Naive thymus-derived CD4-positive, alpha-beta T cell (primary cell): ENCODE results near the gene HHLA2. TPM values are rescaled to one million over a fixed set of nuclear protein-coding genes. Genes with fewer than 3 reads are reported as not detected.

Source experiments
- ATAC-seq: fragments of 150-1000 bp; cut with Tn5 transposase; 2 replicates; pipeline ENCODE4 v1.10.0; 2021; ENCODE audit warnings: mild to moderate bottlenecking, moderate library complexity
- CTCF ChIA-PET: fragments of 350-600 bp; sonication (Branson Sonifier 250); formaldehyde crosslinking; loops from one replicate; lab custom pipeline; 2021; ENCODE audit warnings: antibody characterized with exemption; lab: Charles Lee
- POLR2A ChIA-PET: fragments of 350-600 bp; sonication (Branson Sonifier 250); formaldehyde crosslinking; loops from one replicate; lab custom pipeline; 2021; ENCODE audit warnings: antibody characterized with exemption, inconsistent platforms; lab: Charles Lee
- DNase-seq, 9 donors: peaks; one replicate each; pipeline versions ENCODE4 v3.0.0 to v3.0.0-alpha.2; 2020 to 2022; ENCODE audit warnings: mixed read lengths in 1 of 9
- H3K27ac ChIP-seq: one replicate; pipeline ENCODE4 v1.7.0; 2013; ENCODE audit warnings: mild to moderate bottlenecking, low read depth, low read length, moderate library complexity
- H3K27me3 ChIP-seq, 2 donors: one replicate each; pipeline ENCODE4 v1.7.0; 2013; ENCODE audit warnings: low read length in 2 of 2, mild to moderate bottlenecking in 2 of 2, moderate library complexity in 2 of 2; ENCODE audit not compliant: control insufficient read depth in 2 of 2, insufficient read depth in 2 of 2
- H3K36me3 ChIP-seq, 3 experiments: 1 replicate in 2 of 3; 2 replicates in 1 of 3; pipeline ENCODE4 v1.7.0; 2013; ENCODE audit warnings: low read length in 3 of 3, mild to moderate bottlenecking in 3 of 3, moderate library complexity in 1 of 3; ENCODE audit not compliant: insufficient read depth in 3 of 3, control insufficient read depth in 2 of 3
- H3K4me1 ChIP-seq, 2 donors: one replicate each; pipeline ENCODE4 v1.7.0; 2013; ENCODE audit warnings: low read length in 2 of 2, mild to moderate bottlenecking in 2 of 2, moderate library complexity in 1 of 2; ENCODE audit not compliant: control insufficient read depth in 2 of 2, insufficient read depth in 2 of 2
- H3K4me3 ChIP-seq: 2 replicates; pipeline ENCODE4 v1.7.0; 2013; ENCODE audit warnings: mild to moderate bottlenecking, low read length
- H3K9me3 ChIP-seq, 3 experiments: 1 replicate in 2 of 3; 2 replicates in 1 of 3; pipeline ENCODE4 v1.7.0; 2013; ENCODE audit warnings: low read length in 3 of 3; ENCODE audit not compliant: control insufficient read depth in 2 of 3
- H3K27ac Mint-ChIP-seq, 9 donors: one replicate each; pipeline ENCODE4 v1.8.0; 2020 to 2022; ENCODE audit warnings: mixed read lengths in 9 of 9, mild to moderate bottlenecking in 8 of 9, moderate library complexity in 5 of 9, inconsistent platforms in 2 of 9
- H3K27me3 Mint-ChIP-seq, 5 donors: one replicate each; pipeline ENCODE4 v1.8.0; 2021 to 2022; ENCODE audit warnings: mixed read lengths in 5 of 5, mild to moderate bottlenecking in 1 of 5
- H3K36me3 Mint-ChIP-seq, 5 donors: one replicate each; pipeline ENCODE4 v1.8.0; 2020 to 2022; ENCODE audit warnings: mixed read lengths in 5 of 5, mild to moderate bottlenecking in 3 of 5, inconsistent platforms in 1 of 5
- H3K4me1 Mint-ChIP-seq, 7 donors: one replicate each; pipeline ENCODE4 v1.8.0; 2020 to 2022; ENCODE audit warnings: mixed read lengths in 7 of 7, mild to moderate bottlenecking in 3 of 7, inconsistent platforms in 1 of 7
- H3K4me3 Mint-ChIP-seq, 10 donors: one replicate each; pipeline ENCODE4 v1.8.0; 2020 to 2022; ENCODE audit warnings: mild to moderate bottlenecking in 10 of 10, mixed read lengths in 10 of 10, moderate library complexity in 6 of 10, inconsistent platforms in 2 of 10
- H3K9me3 Mint-ChIP-seq, 11 donors: one replicate each; pipeline ENCODE4 v1.8.0; 2020 to 2022; ENCODE audit warnings: mixed read lengths in 11 of 11, mild to moderate bottlenecking in 4 of 11, inconsistent platforms in 1 of 11, moderate library complexity in 1 of 11
- intact Hi-C, 2 donors: fragments of 100-400 bp; cut with micrococcal nuclease; formaldehyde crosslinking; loops; one replicate each; pipeline ENCODE4 v1.15.1; 2023
- polyA plus RNA-seq, 2 donors: library from polyadenylated mRNA; unstranded; fragments of 300-500 nt; fragmentation: Illumina TruSeq; gene quantifications; one replicate each; pipeline ENCODE4 v1.2.3, GENCODE V29; 2021
- total RNA-seq, 6 experiments: library from RNA in 5 of 6; stranded (reverse) in 5 of 6; gene quantifications; 1 replicate in 5 of 6; 2 replicates in 1 of 6; pipeline ENCODE4 v1.2.3 and lab custom pipeline; 2021 to 2026

HHLA2 gene
- total and polyA plus RNA-seq, 7 experiments from 2014 or later = 0.13 to 4.5 (median 0.34) TPM; not detected in 1

GRCh38 chr3:108329508-108329907 lies 33.2 kb downstream of the HHLA2 start:
- CTCF ChIA-PET = no interaction called here
- peak overlapping the region in 1 of 9 donors; percentile 76 for H3K27ac Mint-ChIP-seq
- POLR2A ChIA-PET = no interaction called here

GRCh38 chr3:108329947-108330346 lies 33.6 kb downstream of the HHLA2 start:
- intact Hi-C loops = loop anchor here (2.0 to 10.0 kb wide), 2 partner anchors 35 to 575 kb away; no protein-coding TSS in a partner anchor
- ATAC-seq (no peak), DNase-seq (no peak)
- Histone ChIP-seq H3K9me3 (no peaks in the 10 kb centered on the region), H3K36me3 (no peaks in the 10 kb centered on the region), H3K27me3 (no peaks in the 10 kb centered on the region), H3K4me3 (no peak overlapping the region), H3K4me1 (peaks cover 0 to 6% of the 10 kb centered on the region in 2 donors), H3K27ac (no peak overlapping the region)
- peaks cover 0 to 14% (median 5%) of the 10 kb centered on the region in 11 donors for H3K9me3 Mint-ChIP-seq
- no peak overlapping the region for H3K4me3 Mint-ChIP-seq
- peak overlapping the region in 1 of 9 donors; percentile 76 for H3K27ac Mint-ChIP-seq
- no peaks in the 10 kb centered on the region for H3K27me3 Mint-ChIP-seq
- peaks cover 4 to 49% (median 8%) of the 10 kb centered on the region in 5 donors for H3K36me3 Mint-ChIP-seq
- ChIA-PET POLR2A (no interaction called here), CTCF (no interaction called here)
- H3K4me1 Mint-ChIP-seq = peaks cover 4 to 50% (median 13%) of the 10 kb centered on the region in 7 donors

More at GRCh38 chr3:108329508-108329907, 33.2 kb downstream of the HHLA2 start:
- H3K4me1 ChIP-seq = peaks cover 0 to 6% of the 10 kb centered on the region in 2 donors
- no peak for ATAC-seq
- Mint-ChIP-seq H3K4me3 (peak overlapping the region in 1 of 10 donors; percentile 61), H3K9me3 (peaks cover 0 to 14% (median 5%) of the 10 kb centered on the region in 11 donors), H3K4me1 (peaks cover 4 to 50% (median 13%) of the 10 kb centered on the region in 7 donors), H3K36me3 (peaks cover 4 to 49% (median 8%) of the 10 kb centered on the region in 5 donors), H3K27me3 (no peaks in the 10 kb centered on the region)
- no peak overlapping the region for H3K4me3 ChIP-seq
- H3K27ac ChIP-seq = no peak overlapping the region
- H3K9me3 ChIP-seq = no peaks in the 10 kb centered on the region
- H3K27me3 ChIP-seq = no peaks in the 10 kb centered on the region
- DNase-seq = no peak
- no peaks in the 10 kb centered on the region for H3K36me3 ChIP-seq
- intact Hi-C loops = loop anchor here (2.0 to 10.0 kb wide), 2 partner anchors 35 to 575 kb away; no protein-coding TSS in a partner anchor

- no peak for ATAC-seq
- ChIA-PET CTCF (no interaction called here), POLR2A (no interaction called here)
Observed at GRCh38 chr3:108331792-108332191, 35.4 kb downstream of the HHLA2 start.

GRCh38 chr3:108333961-108334360 lies 37.6 kb downstream of the HHLA2 start:
- Histone ChIP-seq H3K4me3 (no peak overlapping the region), H3K27ac (no peak overlapping the region), H3K36me3 (no peaks in the 10 kb centered on the region), H3K27me3 (no peaks in the 10 kb centered on the region), H3K4me1 (no peaks in the 10 kb centered on the region), H3K9me3 (no peaks in the 10 kb centered on the region)
- Mint-ChIP-seq H3K4me3 (no peak overlapping the region), H3K9me3 (peaks cover 0 to 6% (median 0%) of the 10 kb centered on the region in 11 donors), H3K4me1 (peaks cover 0 to 25% (median 5%) of the 10 kb centered on the region in 7 donors), H3K36me3 (peaks cover 0 to 36% (median 0%) of the 10 kb centered on the region in 5 donors), H3K27ac (no peak overlapping the region), H3K27me3 (no peaks in the 10 kb centered on the region)
- no peak for DNase-seq
- CTCF ChIA-PET = interaction anchor here (0.7 kb wide), 1 partner anchor 390 kb away, joined by 4 read pairs; no protein-coding TSS in a partner anchor
- POLR2A ChIA-PET = no interaction called here
- intact Hi-C loops = no loop called here
- no peak for ATAC-seq

More at GRCh38 chr3:108331792-108332191, 35.4 kb downstream of the HHLA2 start:
- intact Hi-C loops = no loop called here
- no peaks in the 10 kb centered on the region for H3K36me3 ChIP-seq
- H3K27me3 Mint-ChIP-seq = no peaks in the 10 kb centered on the region
- no peak overlapping the region for H3K4me3 Mint-ChIP-seq
- peaks cover 0 to 9% (median 4%) of the 10 kb centered on the region in 11 donors for H3K9me3 Mint-ChIP-seq
- no peaks in the 10 kb centered on the region for H3K9me3 ChIP-seq
- no peaks in the 10 kb centered on the region for H3K27me3 ChIP-seq
- H3K4me1 Mint-ChIP-seq = peaks cover 4 to 45% (median 13%) of the 10 kb centered on the region in 7 donors
- no peak overlapping the region for H3K4me3 ChIP-seq
- peaks cover 0 to 6% of the 10 kb centered on the region in 2 donors for H3K4me1 ChIP-seq
- H3K27ac Mint-ChIP-seq = no peak overlapping the region
- DNase-seq = no peak
- no peak overlapping the region for H3K27ac ChIP-seq
- H3K36me3 Mint-ChIP-seq = peaks cover 0 to 45% (median 5%) of the 10 kb centered on the region in 5 donors

GRCh38 chr3:108334701-108335100 lies 38.4 kb downstream of the HHLA2 start:
- Histone ChIP-seq H3K36me3 (no peaks in the 10 kb centered on the region), H3K4me3 (no peak overlapping the region), H3K9me3 (no peaks in the 10 kb centered on the region), H3K4me1 (no peaks in the 10 kb centered on the region), H3K27me3 (no peaks in the 10 kb centered on the region), H3K27ac (no peak overlapping the region)
- H3K9me3 Mint-ChIP-seq = peaks cover 0 to 5% (median 0%) of the 10 kb centered on the region in 11 donors
- DNase-seq = no peak
- ATAC-seq = no peak
- H3K36me3 Mint-ChIP-seq = peaks cover 0 to 32% (median 0%) of the 10 kb centered on the region in 5 donors
- no peak overlapping the region for H3K27ac Mint-ChIP-seq
- peaks cover 0 to 19% (median 0%) of the 10 kb centered on the region in 7 donors for H3K4me1 Mint-ChIP-seq
- no peaks in the 10 kb centered on the region for H3K27me3 Mint-ChIP-seq
- intact Hi-C loops = no loop called here
- POLR2A ChIA-PET = no interaction called here
- no peak overlapping the region for H3K4me3 Mint-ChIP-seq
- CTCF ChIA-PET = no interaction called here

GRCh38 chr3:108338901-108339545 lies 42.7 kb downstream of the HHLA2 start:
- Mint-ChIP-seq H3K36me3 (peaks cover 0 to 21% (median 0%) of the 10 kb centered on the region in 5 donors), H3K27me3 (no peaks in the 10 kb centered on the region), H3K4me1 (peaks cover 0 to 16% (median 0%) of the 10 kb centered on the region in 7 donors), H3K4me3 (no peak overlapping the region), H3K27ac (no peak overlapping the region), H3K9me3 (peaks cover 0 to 4% (median 0%) of the 10 kb centered on the region in 11 donors)
- H3K4me1 ChIP-seq = no peaks in the 10 kb centered on the region
- no peaks in the 10 kb centered on the region for H3K9me3 ChIP-seq
- CTCF ChIA-PET = no interaction called here
- no peak overlapping the region for H3K27ac ChIP-seq
- no peak for DNase-seq
- H3K36me3 ChIP-seq = no peaks in the 10 kb centered on the region
- intact Hi-C loops = no loop called here
- H3K4me3 ChIP-seq = no peak overlapping the region
- ATAC-seq = no peak
- POLR2A ChIA-PET = no interaction called here
- H3K27me3 ChIP-seq = no peaks in the 10 kb centered on the region
